NCI-H82 treated with DMSO at 0.1 percent for 48 hours (cell line): ENCODE data around the gene AGAP3.

ENCODE experiments used
- DNase-seq: peaks from one replicate; lab custom pipeline; 2025; ENCODE audit not compliant: unreplicated experiment; lab: John Stamatoyannopoulos, UW

Gene AGAP3

GRCh38 chr7:151057989-151058780, 28.1 kb upstream of the AGAP3 start:
- peak; percentile 99 for DNase-seq

DNA sequence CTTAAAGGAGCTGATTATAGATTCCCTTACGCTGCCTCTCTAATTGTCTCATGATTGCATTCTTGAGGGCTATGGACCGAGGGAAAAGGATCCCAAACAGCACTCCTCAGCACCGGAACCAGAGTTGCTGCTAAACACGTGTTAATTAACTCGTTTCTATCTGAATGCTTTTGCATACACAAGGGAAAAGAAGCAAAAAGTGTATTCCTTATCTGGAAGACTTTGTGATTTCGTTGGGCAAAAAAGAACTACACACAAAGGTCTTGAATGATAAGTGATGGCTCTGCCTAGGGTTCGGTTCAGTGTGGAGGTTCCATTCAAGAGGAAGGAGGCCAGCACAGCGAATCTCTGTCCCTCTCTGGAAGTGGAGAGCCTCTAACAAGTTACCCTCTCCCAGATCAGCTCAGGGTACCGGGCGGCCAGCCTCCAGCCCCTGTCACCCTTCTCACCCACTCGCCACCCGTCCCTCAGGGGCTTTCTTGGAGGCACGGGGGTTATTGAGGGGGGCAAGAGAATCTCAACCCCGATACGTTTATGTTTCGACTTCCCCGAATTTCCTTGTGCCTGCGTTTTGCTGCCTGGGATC, 27.4 kb upstream of the AGAP3 start:
- no peak for DNase-seq

DNA sequence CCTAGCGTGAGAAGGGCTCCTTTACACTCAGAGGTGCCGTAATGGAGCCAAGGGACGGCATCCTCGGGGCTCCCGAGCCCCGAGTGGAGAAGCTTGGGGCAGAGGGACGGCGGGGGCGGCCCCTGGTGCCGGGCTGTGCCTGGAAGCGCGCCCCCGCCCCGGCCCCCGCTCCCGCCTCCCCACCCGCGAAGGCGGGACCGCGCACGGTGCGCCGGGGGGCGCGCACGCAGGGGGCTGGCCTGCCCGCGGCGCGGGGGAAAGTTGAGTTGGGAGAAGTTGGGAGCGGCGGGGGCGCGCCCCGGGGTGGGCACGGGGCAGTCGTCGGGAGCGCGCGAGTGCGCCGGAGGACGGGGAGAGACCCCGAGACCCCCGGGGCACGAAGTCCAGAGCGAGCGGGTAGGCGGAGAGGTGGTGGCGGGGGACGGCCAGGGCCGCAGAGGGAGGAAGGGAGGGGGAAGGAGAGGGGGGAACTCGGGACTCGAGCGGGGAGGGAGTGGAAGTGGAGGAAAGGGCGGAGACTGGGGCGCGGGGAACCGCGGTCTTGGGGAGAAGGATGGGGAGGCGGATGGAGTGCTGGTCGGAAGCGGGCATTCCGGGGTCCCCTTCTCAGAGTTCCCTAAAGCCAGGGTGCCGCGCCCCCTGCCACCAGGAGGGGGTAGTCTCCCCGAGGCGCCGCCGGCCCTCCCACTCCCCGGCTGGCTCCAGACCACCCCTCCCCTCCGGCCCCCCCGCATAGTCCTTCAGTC, 26.7 kb upstream of the AGAP3 start, which contains the start of gene SLC4A2:
TSS of gene SLC4A2 (plus strand) at position 223 of the 746 bp plus-strand sequence. CDS start 2,399 bp downstream, outside the sequence.
- DNase-seq, result peak; percentile 50

GRCh38 chr7:151060113-151060415, 26.2 kb upstream of the AGAP3 start:
- DNase-seq, result no peak

GRCh38 chr7:151060416-151061212, 25.7 kb upstream of the AGAP3 start:
- no peak for DNase-seq

GRCh38 chr7:151061213-151062110, 24.8 kb upstream of the AGAP3 start:
- DNase-seq, result no peak

- DNase-seq, result no peak
These were observed 24.2 kb upstream of the AGAP3 start for GRCh38 chr7:151062111-151062398.

DNA sequence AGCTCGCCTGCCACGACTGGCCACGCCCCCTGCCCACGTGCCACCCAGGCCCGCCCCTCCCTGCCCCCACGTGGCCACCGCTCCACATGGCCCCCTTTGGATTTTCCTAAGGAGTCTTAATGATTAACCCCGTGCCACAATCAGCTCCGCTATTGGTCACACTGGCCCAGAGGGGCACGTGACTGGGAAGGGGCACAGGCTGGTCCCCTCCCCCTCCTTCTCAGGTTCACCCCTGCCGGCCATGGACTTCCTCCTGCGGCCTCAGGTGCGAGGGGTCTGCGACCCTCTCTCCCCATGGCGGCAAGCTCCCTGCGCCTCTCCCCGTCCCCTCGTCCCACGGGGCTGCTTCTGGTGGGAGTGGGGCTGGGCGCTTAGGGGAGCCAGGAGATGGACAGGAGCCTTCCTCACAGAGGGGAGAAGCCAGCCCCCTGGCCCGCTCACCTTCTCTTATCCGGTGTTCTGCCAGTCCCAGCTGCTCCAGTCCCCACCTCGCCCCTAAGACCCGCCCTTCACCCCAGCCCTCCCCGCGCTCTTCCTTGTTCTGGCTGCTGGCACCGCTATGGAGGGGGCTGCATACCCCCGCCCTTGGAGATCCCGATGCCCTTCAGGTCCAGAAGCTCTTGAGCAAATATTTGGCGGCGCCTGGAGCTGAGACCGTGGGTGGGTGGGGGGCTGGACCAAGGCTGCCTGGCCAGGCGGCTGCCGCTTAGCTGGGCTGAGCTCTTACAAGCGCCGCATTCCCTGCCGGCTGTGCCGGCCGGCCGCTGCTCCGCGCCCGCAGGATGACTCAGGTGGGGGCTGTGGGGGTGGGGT, 23.7 kb upstream of the AGAP3 start:
- peak; percentile 80 for DNase-seq

DNA sequence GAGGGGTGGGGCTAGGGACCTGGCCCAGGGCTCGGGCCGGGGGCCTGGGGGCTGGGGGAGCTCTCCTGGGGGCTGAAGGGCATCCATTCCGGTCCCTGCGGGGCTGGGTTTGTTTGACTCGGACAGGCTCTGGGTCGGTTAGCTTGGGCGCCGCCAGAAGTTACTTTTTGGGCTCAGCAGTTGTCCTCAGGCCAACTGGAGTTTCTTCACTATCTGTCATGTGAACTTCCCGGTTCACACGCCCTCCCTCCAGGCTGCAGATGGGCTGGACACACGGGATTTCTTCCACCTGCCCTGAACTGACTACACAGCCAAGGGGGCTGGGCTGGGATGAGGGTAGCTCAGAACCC, 23.1 kb upstream of the AGAP3 start:
- DNase-seq, result no peak

DNA sequence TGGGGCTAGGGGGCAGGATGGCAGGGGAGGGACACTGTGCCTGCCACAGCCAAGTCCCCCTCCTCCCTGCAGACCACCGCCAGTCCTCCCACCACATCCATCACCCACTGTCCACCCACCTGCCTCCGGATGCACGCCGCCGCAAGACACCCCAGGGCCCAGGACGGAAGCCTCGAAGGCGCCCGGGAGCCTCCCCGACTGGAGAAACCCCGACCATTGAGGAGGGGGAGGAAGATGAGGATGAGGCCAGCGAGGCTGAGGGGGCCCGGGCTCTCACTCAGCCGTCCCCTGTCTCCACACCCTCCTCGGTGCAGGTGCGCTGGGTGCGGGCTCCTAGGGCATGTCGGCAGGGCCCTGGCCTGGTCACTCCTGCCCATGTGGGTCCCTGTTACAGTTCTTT, 21.8 kb upstream of the AGAP3 start:
- DNase-seq, result no peak

- DNase-seq, result no peak
These were observed 21.3 kb upstream of the AGAP3 start for GRCh38 chr7:151064993-151065392.

DNA sequence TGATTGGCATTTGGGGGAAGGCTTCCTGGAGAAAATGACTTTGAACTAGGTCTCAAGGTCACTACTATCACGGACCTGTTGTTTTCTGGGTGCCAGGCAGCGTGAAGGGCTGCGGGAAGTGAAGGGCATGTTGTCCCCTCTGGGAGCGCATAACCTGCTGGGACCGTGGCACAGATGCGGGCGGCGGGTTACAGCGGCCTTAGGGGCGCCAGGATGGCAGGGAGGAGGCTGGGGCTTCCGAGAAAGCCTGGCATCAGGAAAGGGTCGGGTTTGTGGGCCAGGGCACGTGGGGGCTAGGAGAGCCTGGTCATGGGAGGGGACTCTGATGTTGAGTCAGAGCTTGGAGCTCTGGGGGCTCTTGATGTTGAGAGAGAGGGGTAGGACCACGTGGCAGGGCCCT, 20.8 kb upstream of the AGAP3 start:
- DNase-seq, result no peak

GRCh38 chr7:151066273-151066974, 19.9 kb upstream of the AGAP3 start:
- no peak for DNase-seq

DNA sequence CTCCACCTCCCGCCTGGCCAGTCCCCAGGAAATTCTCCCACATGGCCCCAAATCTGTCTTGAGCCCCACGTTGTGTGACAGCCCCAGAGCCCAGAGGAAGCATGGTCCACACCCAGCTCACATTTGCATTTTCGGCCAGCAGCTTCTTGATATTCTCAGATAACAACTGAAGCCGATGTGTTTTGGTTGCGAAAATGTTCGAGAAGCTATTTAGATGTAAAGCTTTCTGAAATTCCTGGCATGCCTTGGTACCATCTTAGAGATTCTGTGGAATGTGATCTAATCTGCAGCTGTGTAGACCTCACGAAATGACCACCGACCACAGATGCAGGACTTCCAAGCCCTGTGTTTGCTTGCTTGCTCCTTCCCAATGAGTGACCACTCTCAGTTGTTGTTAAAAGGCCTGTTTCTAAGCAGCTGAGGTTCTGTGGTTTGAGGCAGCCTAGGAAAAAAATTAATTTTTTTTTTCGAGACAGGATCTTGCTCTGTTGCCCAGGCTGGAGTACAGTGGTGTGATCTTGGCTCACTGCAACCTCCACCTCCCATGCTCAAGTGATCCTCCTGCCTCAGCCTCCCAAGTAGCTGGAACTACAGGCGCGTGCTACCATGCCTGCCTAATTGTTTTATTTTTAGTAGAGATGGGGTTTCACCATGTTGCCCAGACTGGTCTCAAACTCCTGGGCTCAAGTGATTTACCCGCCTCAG, 18.1 kb upstream of the AGAP3 start:
- DNase-seq, result no peak

- DNase-seq, result no peak
These were observed 16.3 kb upstream of the AGAP3 start for GRCh38 chr7:151069841-151070573.

DNA sequence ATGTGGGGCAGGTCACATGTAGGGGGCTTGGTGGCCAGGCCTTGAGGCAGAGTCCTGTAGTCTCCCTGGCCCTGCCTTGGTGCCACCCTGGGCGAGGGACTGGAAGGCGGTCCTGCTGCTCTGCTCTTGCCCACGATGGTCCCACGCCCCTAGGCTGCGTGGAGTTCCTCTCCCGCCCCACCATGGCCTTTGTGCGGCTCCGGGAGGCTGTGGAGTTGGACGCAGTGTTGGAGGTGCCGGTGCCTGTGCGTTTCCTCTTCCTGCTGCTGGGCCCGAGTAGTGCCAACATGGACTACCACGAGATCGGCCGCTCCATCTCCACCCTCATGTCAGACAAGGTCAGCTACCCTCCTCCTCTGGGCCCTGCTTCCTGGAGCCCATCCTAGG, 15.7 kb upstream of the AGAP3 start:
- no peak for DNase-seq

- DNase-seq, result no peak
These were observed 15.0 kb upstream of the AGAP3 start for GRCh38 chr7:151071032-151071866.
